COLO829 (cell line): Measurements from ENCODE around the gene PPARA.
A peak's percentile ranks its signal among the peaks of the same experiment; 100 is the strongest.

ENCODE experiments used
- DNase-seq: peaks from one replicate; pipeline ENCODE4 v3.0.0; 2012; ENCODE audit warnings: low spot score

PPARA gene

GRCh38 chr22:46113910-46114517 lies 36.3 kb upstream of the PPARA start:
- DNase-seq: no peak

GRCh38 chr22:46114518-46115387 lies 35.6 kb upstream of the PPARA start:
- DNase-seq: no peak

DNA sequence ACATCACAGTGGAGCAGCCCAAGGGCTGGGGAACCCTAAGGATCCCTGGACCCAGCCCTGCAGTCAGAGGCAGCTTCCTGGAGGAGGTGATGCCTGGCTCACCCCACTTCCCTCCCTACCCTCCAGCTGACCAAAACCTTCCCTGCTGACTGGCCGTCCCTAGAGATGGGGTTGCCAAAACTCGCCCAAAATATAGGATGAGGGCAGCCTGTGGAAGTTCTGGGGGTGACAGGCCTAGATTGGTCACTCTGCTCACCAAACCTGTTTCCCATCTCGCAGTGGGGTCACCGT lies 35.0 kb upstream of the PPARA start:
- no peak for DNase-seq

DNA sequence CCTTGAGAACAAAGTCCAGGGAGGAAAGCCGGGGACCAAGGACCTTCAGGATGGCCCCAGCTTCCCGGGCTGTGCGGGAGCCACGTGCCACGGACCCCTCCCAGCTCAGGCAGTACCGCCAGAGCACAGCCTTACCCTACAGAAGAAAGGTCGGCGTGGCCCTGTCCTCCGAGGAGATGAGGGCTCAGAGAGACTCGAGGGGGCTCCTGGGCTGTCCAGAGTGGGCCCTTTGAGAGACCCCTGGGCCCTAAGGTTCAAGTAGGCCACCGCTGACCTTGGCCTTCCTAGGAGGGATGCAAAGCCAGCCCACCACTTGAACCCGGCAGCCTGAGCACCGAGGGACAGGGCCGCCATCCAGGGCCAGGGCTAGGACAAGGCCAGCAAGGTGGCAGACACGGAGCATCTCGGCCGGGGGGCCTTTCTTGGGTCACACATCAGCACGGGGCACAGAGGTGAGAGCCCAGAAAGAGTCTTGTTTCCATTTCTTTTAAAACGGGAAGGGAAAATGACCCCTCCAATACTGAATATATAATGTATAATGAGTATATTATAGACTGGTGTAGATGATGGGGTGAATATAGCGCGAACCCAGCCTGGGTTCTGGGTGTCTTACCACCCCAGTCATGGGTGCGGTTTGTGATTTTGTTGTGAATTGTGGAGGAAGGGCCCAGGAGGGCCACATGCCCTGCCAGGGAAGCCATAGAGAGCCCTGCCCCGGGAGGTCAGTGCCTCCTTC lies 34.4 kb upstream of the PPARA start:
- DNase-seq: no peak

DNA sequence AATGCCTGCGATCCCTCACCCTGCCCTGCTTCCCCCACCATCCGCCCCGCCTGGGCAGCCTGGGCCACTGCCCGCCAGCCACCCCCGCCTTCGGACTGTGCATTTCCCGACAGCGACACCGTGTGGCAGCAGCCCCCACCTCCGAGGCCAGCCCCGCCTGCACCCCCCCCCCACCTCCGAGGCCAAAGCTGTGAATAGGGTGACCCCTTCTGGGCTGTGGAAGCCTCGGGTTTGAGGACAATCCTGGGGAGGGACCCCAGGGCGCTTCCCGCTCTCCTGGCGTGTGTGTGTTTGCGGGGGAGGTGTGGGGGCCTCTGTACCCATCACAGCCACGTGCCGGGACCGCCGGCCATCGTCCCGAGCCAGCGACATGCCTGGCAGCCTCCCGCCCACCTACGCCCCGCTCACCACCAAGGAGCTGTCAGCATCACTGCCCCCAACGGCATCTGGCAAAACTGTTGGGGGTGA lies 33.8 kb upstream of the PPARA start:
- peak; percentile 85 for DNase-seq

DNA sequence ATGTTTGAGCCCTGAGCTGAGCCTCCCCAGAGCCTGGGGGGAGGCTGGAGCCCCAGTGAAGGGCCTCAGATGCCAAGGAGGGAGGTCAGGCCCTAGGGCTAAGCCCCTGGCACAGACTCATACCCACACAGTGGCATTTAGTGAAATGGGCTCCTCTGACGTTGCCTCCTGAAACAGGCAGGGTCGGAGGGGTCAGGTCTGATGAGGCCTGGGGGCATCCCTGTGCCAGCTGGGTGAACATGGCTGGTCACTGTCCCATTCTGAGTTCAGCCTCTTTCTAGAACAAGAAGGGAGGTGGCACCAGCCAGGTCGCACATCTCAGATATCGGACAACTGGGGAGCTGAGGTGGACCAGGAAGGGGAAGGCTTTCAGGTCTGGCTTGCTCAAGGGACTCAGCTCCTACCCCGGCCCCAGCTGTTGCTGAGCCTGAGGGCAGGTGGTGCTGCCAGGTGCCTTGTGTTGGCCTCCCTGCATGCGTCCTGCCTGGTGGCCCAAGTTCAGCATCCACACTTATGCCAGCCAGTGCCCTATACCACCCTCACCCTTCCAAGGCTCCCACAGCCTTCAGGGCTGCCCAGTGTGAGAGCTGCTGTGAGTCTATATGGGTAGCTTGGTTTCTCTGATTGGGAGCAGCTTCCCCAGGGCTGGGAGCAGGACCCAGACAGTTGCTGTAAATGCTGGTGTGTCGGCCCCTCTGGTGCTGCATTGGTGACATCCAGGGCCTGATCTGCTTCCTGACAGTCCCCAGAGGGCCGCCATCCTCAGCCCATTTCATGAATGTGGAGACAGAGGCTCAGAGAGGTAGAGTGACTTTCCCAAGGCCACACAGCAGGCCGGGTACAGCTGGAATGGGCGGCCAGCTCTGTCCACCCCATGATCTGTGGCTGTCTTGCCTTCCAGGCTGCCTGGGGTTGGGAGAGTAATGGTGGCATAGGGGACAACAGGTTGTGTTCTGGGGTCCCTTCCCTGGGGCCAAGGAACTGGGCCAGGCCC lies 32.8 kb upstream of the PPARA start:
- no peak for DNase-seq

DNA sequence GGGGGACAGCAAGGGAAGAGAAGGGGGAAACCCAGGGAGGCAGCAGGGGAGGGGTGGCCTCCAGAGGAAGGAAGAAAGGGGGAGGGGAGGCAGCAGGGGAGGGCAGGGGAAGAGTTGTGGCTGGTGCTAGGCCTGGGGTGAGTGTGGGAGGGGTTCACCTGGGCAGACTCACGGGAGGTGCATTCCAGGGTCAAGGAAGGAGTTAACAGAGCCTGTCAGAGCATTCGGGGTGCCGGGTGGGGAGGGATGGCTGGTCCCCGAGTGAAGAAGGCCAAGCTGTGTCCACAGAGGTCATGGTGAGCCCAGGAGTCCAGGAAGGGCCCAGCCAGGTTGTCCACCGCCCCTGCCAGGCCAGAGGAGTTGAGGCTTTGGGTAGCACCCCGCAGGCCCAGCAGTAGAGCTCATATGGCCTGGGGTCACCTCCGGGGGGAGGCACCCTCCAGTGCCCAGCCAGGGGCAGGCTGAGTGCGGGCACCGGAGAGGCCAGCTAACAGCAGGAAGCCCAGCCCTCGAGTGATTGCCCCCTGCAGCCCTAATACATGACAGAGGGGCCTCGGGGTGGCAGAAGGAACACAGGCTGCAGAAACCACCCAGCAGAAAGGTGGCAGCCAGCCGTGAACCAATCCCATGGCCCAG lies 31.1 kb upstream of the PPARA start:
- no peak for DNase-seq

GRCh38 chr22:46119729-46120419 lies 30.5 kb upstream of the PPARA start:
- no peak for DNase-seq

GRCh38 chr22:46120420-46120737 lies 29.9 kb upstream of the PPARA start:
- no peak for DNase-seq

DNA sequence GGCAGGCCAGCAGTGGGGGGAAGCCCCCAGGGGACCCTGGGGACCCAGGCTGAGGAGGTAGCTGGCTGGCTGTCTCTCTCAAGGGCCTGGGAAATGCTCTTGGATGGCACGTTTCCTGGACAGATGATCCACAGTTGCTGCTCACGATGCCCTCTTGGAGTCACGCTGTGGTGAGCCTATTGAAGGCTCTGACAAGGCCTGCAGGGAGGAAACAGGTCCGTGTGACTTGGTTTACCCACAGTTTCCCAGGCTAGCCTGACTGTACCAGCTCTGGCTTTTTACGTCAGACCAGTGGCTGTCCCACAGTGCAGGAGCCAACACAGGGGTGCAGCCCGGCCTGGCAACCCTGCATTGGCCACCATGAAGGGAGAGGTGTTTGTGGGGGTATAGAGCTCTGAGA lies 29.2 kb upstream of the PPARA start:
- no peak for DNase-seq

GRCh38 chr22:46121523-46122287 lies 28.6 kb upstream of the PPARA start:
- DNase-seq: no peak

DNA sequence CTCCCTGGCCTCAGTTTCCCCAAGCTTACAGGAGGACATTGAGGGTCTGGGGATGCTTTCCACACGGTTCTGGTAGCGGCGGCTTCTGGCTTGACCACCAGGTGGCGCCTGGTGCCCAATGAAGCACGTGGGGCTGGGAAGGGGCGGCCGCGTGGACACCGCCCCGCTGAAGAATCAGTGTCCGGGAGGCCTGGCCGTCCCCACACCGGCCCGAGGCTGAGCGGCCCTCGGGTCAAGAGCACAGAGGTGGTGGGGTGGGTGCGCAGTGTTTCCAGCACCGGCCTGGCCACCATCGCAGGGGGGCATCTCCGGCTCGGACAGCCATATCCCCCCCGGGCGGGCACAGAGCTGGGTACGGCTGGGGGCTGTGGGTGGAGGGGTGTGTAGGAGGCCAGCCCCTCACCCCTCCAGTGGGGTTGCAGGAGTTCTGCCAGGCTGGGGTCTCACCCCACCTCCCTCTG lies 27.8 kb upstream of the PPARA start:
- DNase-seq: peak; percentile 89

DNA sequence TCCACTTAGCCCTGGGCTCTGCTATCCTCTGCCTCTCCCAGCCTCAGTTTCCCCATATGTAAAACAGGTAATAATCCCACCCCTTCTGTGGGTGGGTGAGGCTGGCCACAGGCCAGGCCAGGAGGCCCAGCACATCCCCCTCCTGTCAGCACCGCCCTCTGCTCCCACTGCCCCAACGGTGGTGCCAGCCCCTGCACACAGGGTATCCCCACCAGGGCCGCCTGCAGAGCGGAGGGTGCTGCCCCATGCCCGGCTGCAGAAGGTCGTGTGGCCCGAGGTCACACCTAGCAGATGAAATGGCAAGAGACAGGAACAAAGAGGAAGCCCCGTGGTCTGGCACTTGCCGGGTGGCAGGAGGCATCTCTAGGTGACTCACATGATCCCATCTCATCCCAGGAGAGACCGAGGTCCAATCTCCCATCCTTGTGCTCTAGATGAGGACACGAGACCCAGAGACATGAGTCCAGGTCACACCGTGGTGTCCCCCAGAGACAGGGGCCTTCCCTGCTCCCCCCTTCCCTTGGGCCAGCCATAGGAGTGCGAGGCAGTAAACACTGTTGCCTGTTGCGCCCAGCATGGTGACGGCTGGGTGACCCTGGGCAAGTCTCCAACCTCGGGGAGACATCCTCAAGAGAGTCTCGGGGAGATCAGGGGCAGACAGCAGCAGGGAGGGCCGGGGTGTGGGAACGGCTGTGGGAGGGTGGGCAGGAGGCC lies 27.2 kb upstream of the PPARA start:
- DNase-seq: no peak

DNA sequence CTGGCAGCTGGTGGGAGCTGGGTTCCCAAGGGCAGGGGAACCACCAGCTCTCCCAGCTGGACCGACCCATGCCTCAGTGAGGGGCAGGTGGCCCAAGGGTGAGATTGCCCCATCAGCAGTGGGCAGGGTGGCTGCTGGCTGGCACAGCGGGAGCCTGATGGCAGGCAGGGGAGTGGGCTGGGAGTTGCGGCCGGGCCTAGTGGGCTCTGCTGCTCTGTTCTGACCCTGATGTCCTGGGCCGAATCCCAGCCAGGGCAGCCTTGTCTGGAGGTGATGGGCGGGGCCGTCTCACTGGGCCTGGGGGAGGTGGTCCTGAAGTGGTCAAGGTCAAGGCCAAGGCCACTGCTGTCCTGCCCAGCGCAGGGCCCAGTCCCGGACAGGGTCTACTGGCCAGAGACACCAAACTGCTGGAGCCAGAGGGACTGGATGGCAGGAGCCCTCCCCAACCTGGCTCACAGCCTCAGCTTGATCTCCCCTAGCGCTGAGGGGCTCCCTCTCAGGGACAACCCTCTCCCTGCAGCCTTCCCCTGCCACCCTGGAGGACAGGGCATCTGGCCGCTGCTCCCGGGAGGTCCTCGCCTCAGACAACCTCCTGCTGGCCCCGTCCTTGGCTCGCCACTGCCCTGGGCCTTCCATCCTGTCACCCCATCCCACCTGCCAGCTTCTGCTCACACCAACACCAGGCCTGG lies 26.5 kb upstream of the PPARA start:
- no peak for DNase-seq

DNA sequence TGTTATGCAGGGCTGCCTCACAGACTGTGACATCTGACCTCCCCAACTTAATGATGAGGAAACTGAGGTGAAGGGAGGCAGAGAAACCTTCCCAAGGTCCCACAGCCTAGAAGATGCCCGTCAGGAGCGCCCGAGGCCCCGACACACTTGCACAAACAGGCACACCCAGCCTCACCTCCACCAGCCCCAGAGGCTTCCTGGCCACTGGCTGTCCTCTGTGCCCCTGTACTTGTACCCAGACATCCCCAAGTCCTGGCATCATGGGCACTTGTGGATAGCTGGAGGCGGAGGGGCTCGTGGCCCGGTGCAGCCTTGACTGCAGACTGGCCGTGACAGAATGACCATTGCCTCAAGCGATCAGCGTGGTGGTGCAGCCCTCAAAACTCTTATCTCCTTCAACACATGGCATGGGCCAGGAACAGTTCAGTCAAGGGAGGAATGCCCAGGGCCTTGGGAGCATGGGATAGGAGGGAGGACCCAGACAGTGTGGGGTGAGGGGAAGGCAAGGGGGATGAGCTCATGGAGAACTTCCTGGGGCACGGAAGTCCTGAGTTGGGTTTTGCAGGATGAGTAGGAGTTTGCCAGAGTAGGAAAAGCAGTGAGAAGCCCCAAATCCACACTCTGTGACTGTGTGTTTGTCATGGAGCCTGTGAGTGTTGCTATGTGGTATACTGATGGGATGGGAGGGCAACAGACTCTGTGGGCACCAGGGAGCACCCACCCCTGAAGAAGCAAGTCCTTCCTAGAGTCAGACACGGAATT lies 25.8 kb upstream of the PPARA start:
- DNase-seq: no peak

- no peak for DNase-seq
Measured at GRCh38 chr22:46125311-46125710, 25.0 kb upstream of the PPARA start.

DNA sequence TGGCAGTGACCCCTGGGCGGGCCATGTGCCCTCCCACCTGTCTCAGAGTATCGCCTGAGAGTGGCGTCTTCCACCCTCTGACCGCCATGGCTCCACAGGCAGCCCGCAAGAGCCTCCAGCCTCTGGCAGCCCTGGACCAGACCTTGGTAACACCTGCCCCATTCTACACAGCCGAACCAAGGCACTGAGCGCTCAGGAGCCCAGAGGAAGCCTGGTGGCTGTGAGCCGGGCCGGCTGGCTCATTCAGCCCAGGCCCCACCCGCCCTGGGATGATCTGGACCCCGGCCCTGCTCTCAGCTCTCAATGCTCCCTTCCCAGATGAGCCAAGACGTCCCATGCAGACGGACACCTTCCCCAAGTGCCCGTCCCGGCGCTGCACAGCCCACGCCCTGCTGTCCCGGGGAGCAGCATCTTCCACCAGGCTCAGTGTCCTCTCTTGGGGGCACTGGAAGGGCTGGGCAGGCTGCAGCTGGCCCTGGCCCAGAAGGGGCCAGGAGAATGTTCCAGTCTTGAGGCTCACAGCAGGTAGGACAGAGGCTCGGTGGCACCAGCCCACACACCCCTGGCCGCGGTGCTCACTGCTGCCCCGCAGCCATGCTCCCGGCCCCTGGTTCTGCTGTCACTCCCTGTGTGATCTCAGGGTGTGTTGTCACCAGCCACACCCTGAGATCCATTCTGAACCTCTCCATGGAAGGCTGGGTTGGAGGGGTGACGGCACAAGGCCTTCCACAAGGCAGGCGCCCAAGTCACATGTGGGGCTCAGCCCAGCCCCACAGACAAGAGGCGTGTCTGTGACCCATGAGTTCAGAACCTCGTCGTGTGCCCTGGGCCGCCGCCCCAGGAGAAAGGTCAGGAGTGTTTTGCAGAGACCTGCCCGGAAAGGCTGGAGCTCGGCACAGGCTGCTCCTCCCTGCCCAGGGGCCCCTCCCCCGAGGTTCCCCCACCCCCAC lies 24.2 kb upstream of the PPARA start:
- DNase-seq: no peak
